ENCODE data around the gene KCNG2. TPM values are rescaled to one million over a fixed set of nuclear protein-coding genes. Genes with fewer than 3 reads are reported as not detected.

Gene KCNG2
- total and polyA plus RNA-seq, 2 of the 8 experiments (the other 6 are each of a cell fraction or from before 2014, with no cell fraction given) = 0.19 to 0.74 TPM

GRCh38 chr18:79890674-79891073 lies 92.9 kb downstream of the KCNG2 start:
- WGBS, 2 experiments (ENCODE audit: extremely low coverage in 1 of 2, insufficient coverage in 1 of 2, insufficient read length in 1 of 2, insufficient replicate concordance in 2 of 2, low coverage in 1 of 2, low lambda C conversion rate in 2 of 2, missing lambda C conversion rate in 1 of 2) = 90% methylated on average over 5 of the region's 5 CpGs; no CpG with 5 or more reads in 1 of the 2 experiments
- TF ChIP-seq JUND (IDR thresholded peaks at IDR 0.05; ENCODE audit: low read length) (no peak), RXRA (IDR thresholded peaks at IDR 0.05; ENCODE audit: insufficient read depth, low read depth, low read length) (no peak), KDM5A (IDR thresholded peaks at IDR 0.05; ENCODE audit: low read length) (no peak), FOSL1 (IDR thresholded peaks at IDR 0.05; ENCODE audit: insufficient read depth, low read depth, low read length) (no peak), CEBPB (IDR thresholded peaks at IDR 0.05; ENCODE audit: low read depth, low read length) (no peak), JUN (IDR thresholded peaks at IDR 0.05; ENCODE audit: low read depth, low read length) (no peak), NANOG (IDR thresholded peaks at IDR 0.05; ENCODE audit: insufficient read depth, low read depth, low read length, poor library complexity, severe bottlenecking) (no peak), POU5F1 (IDR thresholded peaks at IDR 0.05; ENCODE audit: low read depth, low read length) (no peak), KDM1A (IDR thresholded peaks at IDR 0.05; ENCODE audit: borderline replicate concordance, low read length) (no peak), SIN3A (conservative IDR thresholded peaks at IDR 0.05 in 1 of 2, IDR thresholded peaks at IDR 0.05 in 1 of 2; ENCODE audit: low read depth in 1 of 2, low read length in 2 of 2) (no peak), SP1 (IDR thresholded peaks at IDR 0.05; ENCODE audit: low read depth, low read length) (no peak), TCF12 (IDR thresholded peaks at IDR 0.05; ENCODE audit: low read depth, low read length) (no peak)
- no peak overlapping the region for H3K27ac ChIP-seq (ENCODE audit: low read depth, low read length)
- no peaks in the 10 kb centered on the region for H3K79me2 ChIP-seq (ENCODE audit: control insufficient read depth in 1 of 2, insufficient read depth in 2 of 2, low read length in 2 of 2)
- FAIRE-seq = no peak
- CTCF ChIA-PET (ENCODE audit: partially characterized antibody) = interaction anchor here (1.0 to 1.4 kb wide), 2 partner anchors 9 to 45 kb away, joined by 3 read pairs; no protein-coding TSS in a partner anchor
- no peak overlapping the region for H2BK15ac ChIP-seq (ENCODE audit: low read length)
- H4K20me1 ChIP-seq (replicated peaks in 1 of 2; ENCODE audit: control insufficient read depth in 1 of 2, insufficient read depth in 2 of 2, low read length in 2 of 2) = no peaks in the 10 kb centered on the region
- no peak overlapping the region for H3K14ac ChIP-seq (ENCODE audit: insufficient read length)
- no peak overlapping the region for H2AFZ ChIP-seq (ENCODE audit: low read length)
- H3K23ac ChIP-seq (ENCODE audit: insufficient read length) = no peak overlapping the region
- no peak for DNase-seq (ENCODE audit: low read depth in 1 of 2, low spot score in 2 of 2)
- 0 out of 7 replicates have a peak, but pooled peaks cover 0 to 2% (median 0%) of the 10 kb centered on the region in 4 experiments for H3K27me3 ChIP-seq (replicated peaks in 1 of 4; ENCODE audit: control insufficient read depth in 3 of 4, extremely low read depth in 1 of 4, insufficient read depth in 3 of 4, low read length in 3 of 4)
- H3K9me3 ChIP-seq (ENCODE audit: insufficient read depth in 2 of 2, low read depth in 1 of 2, low read length in 1 of 2) = peaks cover 35 to 52% of the 10 kb centered on the region in 2 experiments
- H3K18ac ChIP-seq (ENCODE audit: extremely low read depth, low read length) = no peak overlapping the region
- POLR2A ChIA-PET (ENCODE audit: partially characterized antibody) = no interaction called here
- H2AK5ac ChIP-seq (ENCODE audit: low read depth, low read length) = no peak overlapping the region
- no peaks in the 10 kb centered on the region for H3K36me3 ChIP-seq (ENCODE audit: control insufficient read depth in 2 of 4, insufficient read depth in 4 of 4, low read length in 3 of 4)
- no peak overlapping the region for H4K5ac ChIP-seq (ENCODE audit: insufficient read length, low read depth, low read length)
- H3K23me2 ChIP-seq (ENCODE audit: low read depth, low read length) = no peaks in the 10 kb centered on the region
- H3K9ac ChIP-seq (replicated peaks in 1 of 4; ENCODE audit: extremely low read depth in 1 of 4, low read depth in 3 of 4, low read length in 3 of 4) = no peak overlapping the region
- H2BK20ac ChIP-seq (ENCODE audit: low read length) = no peak overlapping the region
- no peak overlapping the region for H2BK12ac ChIP-seq (ENCODE audit: low read depth, low read length)
- H2BK120ac ChIP-seq (replicated peaks; ENCODE audit: low read depth, low read length) = no peak overlapping the region
- no peak overlapping the region for H2BK5ac ChIP-seq (ENCODE audit: low read depth, low read length)
- no peak overlapping the region for H3K56ac ChIP-seq (replicated peaks; ENCODE audit: insufficient read length, low read depth, low read length)
- no peak overlapping the region for H4K8ac ChIP-seq (ENCODE audit: extremely low read depth, insufficient read depth, low read length)
- no peak overlapping the region for H3K4me3 ChIP-seq (ENCODE audit: extremely low read depth in 1 of 4, insufficient read depth in 2 of 4, low read depth in 3 of 4, low read length in 4 of 4)
- no peak overlapping the region for H4K91ac ChIP-seq (replicated peaks; ENCODE audit: insufficient read length, low read length)
- no peak overlapping the region for H3K4me2 ChIP-seq (ENCODE audit: insufficient read depth in 1 of 2, low read depth in 2 of 2, low read length in 2 of 2)
- no peaks in the 10 kb centered on the region for H3K4me1 ChIP-seq (replicated peaks in 1 of 4; ENCODE audit: control insufficient read depth in 3 of 4, insufficient read depth in 4 of 4, low read length in 3 of 4)
- H3K4ac ChIP-seq (replicated peaks; ENCODE audit: insufficient read length, low read depth, low read length) = no peak overlapping the region
- H3K79me1 ChIP-seq (ENCODE audit: low read depth, low read length) = no peaks in the 10 kb centered on the region

All from H1 (cell line).